GM18951 (cell line): Measurements from ENCODE around the gene GDF2.

Experiments used
- POLR2A ChIP-seq: IDR thresholded peaks from 4 replicates; pipeline ENCODE4 v1.6.1; 2011; ENCODE audit warnings: mild to moderate bottlenecking; ENCODE audit not compliant: insufficient read length, insufficient read depth; ENCODE audit errors: extremely low read depth
- in situ Hi-C: fragments of 300-500 bp; cut with MboI; formaldehyde crosslinking; loops from one replicate; pipeline ENCODE4 v1.12.0; 2022; ENCODE audit warnings: low sequenced_read_pairs, mixed read lengths, inconsistent platforms; ENCODE audit not compliant: unreplicated experiment

GDF2 gene

DNA sequence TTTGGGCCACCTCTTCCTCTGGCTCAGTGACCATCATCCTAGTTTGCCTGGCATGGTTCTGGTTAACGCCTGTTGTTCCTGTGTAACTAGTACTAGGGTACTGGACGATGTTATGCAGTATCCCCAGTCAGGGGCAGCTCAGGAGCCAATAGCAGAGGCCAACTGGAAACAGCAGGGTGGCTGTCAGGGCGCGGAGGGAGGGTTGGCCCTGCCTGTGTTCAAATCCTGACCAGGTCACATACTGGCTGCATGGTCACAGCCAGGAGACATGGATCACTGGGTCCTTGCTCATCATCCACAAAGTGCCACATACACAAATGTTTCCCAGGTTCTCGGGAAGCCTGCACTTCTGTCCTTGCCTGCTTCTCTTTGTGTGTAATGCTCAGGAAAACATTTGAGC lies 13.7 kb downstream of the GDF2 start:
- in situ Hi-C loops = no loop called here
- TF ChIP-seq POLR2A = no peak

- in situ Hi-C loops = no loop called here
- no peak for TF ChIP-seq POLR2A
Observed at GRCh38 chr10:47336387-47337134, 14.3 kb downstream of the GDF2 start.

GRCh38 chr10:47337310-47337709 lies 15.1 kb downstream of the GDF2 start:
- TF ChIP-seq POLR2A = no peak
- in situ Hi-C loops = no loop called here

DNA sequence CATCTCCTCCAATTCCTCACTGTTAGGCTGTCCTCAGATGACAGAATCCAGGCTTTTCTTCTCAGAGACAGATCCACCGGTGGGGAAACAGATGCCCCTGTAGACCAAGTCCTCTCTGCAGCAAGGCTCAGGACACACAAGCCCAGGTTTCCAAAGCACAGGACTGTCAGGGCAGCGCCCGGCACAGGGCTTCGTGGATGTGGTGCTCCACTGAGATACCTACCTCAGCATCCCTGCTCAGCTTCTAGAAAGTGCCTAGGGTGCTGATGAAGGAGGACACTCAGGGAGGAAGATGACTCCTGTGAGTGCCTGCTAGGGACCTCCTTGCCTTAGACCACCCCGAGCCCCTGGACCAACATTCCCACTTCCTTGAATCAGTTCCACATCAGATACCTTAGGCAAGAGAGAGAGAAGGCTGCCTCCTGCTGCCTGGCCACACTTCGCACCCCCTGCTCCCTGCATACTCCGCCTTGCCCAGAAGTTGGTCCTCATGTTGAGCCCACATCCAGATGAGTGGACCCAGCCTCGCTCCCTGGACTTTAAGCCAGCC lies 17.0 kb downstream of the GDF2 start:
- TF ChIP-seq POLR2A = no peak
- in situ Hi-C loops = no loop called here

GRCh38 chr10:47339759-47340607 lies 17.7 kb downstream of the GDF2 start:
- in situ Hi-C loops = no loop called here
- no peak for TF ChIP-seq POLR2A

GRCh38 chr10:47340608-47341170 lies 18.4 kb downstream of the GDF2 start:
- no peak for TF ChIP-seq POLR2A
- in situ Hi-C loops = no loop called here

- TF ChIP-seq POLR2A = no peak
- in situ Hi-C loops = no loop called here
Observed at GRCh38 chr10:47344996-47345870, 23.0 kb downstream of the GDF2 start.

- in situ Hi-C loops = no loop called here
- no peak for TF ChIP-seq POLR2A
Observed at GRCh38 chr10:47346581-47347302, 24.5 kb downstream of the GDF2 start.

DNA sequence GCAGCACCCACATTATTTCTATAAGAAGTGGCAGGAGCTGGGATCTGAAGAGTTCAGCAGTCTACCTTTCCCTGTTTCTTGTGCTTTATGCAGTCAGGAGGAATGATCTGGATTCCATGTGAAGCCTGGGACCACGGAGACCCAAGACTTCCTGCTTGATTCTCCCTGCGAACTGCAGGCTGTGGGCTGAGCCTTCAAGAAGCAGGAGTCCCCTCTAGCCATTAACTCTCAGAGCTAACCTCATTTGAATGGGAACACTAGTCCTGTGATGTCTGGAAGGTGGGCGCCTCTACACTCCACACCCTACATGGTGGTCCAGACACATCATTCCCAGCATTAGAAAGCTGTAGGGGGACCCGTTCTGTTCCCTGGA lies 25.0 kb downstream of the GDF2 start:
- no peak for TF ChIP-seq POLR2A
- in situ Hi-C loops = no loop called here

GRCh38 chr10:47348138-47348651 lies 25.9 kb downstream of the GDF2 start, which contains the start of gene RBP3:
RBP3 (plus strand) TSS chr10:47348363; CDS start chr10:47348485, 122 bp downstream.
- no peak for TF ChIP-seq POLR2A
- in situ Hi-C loops = no loop called here

GRCh38 chr10:47348661-47349470 lies 26.6 kb downstream of the GDF2 start:
- in situ Hi-C loops = no loop called here
- TF ChIP-seq POLR2A = no peak
